Measurements from ENCODE around the gene TNNT3.
A peak's percentile ranks its signal among the peaks of the same experiment; 100 is the strongest.
"Not testable (repeated sequence)": the region's sequence is repeated elsewhere in the genome, so short reads cannot be mapped to it uniquely, and the experiment has no call there.

The TNNT3 gene

GRCh38 chr11:1878137-1879031, 41.1 kb upstream of the TNNT3 start:
- H3K36me3 Mint-ChIP-seq (ENCODE audit: low read depth): peaks cover 5% of the 10 kb centered on the region
- no peaks in the 10 kb centered on the region for H3K9me3 Mint-ChIP-seq
- H3K4me1 Mint-ChIP-seq (ENCODE audit: low read depth): peaks cover 26% of the 10 kb centered on the region
- no peak overlapping the region for H3K4me3 Mint-ChIP-seq
- peak; percentile 27 for DNase-seq
- no peak overlapping the region for H3K27ac Mint-ChIP-seq
- no peaks in the 10 kb centered on the region for H3K27me3 Mint-ChIP-seq

GRCh38 chr11:1879342-1879940, 40.1 kb upstream of the TNNT3 start:
- Mint-ChIP-seq H3K36me3 (ENCODE audit: low read depth) (peaks cover 5% of the 10 kb centered on the region), H3K27ac (no peak overlapping the region), H3K27me3 (no peaks in the 10 kb centered on the region), H3K4me3 (no peak overlapping the region), H3K4me1 (ENCODE audit: low read depth) (peaks cover 24% of the 10 kb centered on the region), H3K9me3 (no peaks in the 10 kb centered on the region)
- DNase-seq: peak; percentile 30

GRCh38 chr11:1879941-1880720, 39.4 kb upstream of the TNNT3 start:
- DNase-seq: peak; percentile 30
- H3K27ac Mint-ChIP-seq: peak overlapping the region; percentile 24
- H3K9me3 Mint-ChIP-seq: no peaks in the 10 kb centered on the region
- no peaks in the 10 kb centered on the region for H3K27me3 Mint-ChIP-seq
- H3K4me1 Mint-ChIP-seq (ENCODE audit: low read depth): peaks cover 24% of the 10 kb centered on the region
- peaks cover 5% of the 10 kb centered on the region for H3K36me3 Mint-ChIP-seq (ENCODE audit: low read depth)
- H3K4me3 Mint-ChIP-seq: no peak overlapping the region

GRCh38 chr11:1880746-1881441, 38.6 kb upstream of the TNNT3 start:
- Mint-ChIP-seq H3K36me3 (ENCODE audit: low read depth) (peaks cover 3% of the 10 kb centered on the region), H3K4me1 (ENCODE audit: low read depth) (peaks cover 20% of the 10 kb centered on the region), H3K9me3 (no peaks in the 10 kb centered on the region), H3K27ac (no peak overlapping the region), H3K27me3 (no peaks in the 10 kb centered on the region), H3K4me3 (no peak overlapping the region)
- peak; percentile 37 for DNase-seq

- Mint-ChIP-seq H3K27me3 (no peaks in the 10 kb centered on the region), H3K9me3 (no peaks in the 10 kb centered on the region), H3K4me1 (ENCODE audit: low read depth) (peaks cover 14% of the 10 kb centered on the region), H3K4me3 (no peak overlapping the region), H3K27ac (no peak overlapping the region), H3K36me3 (ENCODE audit: low read depth) (peaks cover 3% of the 10 kb centered on the region)
- no peak for DNase-seq
These were observed 37.9 kb upstream of the TNNT3 start for GRCh38 chr11:1881442-1882264.

GRCh38 chr11:1882265-1883238, 37.0 kb upstream of the TNNT3 start:
- Mint-ChIP-seq H3K9me3 (no peaks in the 10 kb centered on the region), H3K4me1 (ENCODE audit: low read depth) (peaks cover 11% of the 10 kb centered on the region), H3K4me3 (no peak overlapping the region), H3K27ac (no peak overlapping the region), H3K27me3 (no peaks in the 10 kb centered on the region), H3K36me3 (ENCODE audit: low read depth) (peaks cover 3% of the 10 kb centered on the region)
- peak; percentile 89 for DNase-seq

- no peaks in the 10 kb centered on the region for H3K27me3 Mint-ChIP-seq
These were observed 35.9 kb upstream of the TNNT3 start for GRCh38 chr11:1883346-1884302.

DNA sequence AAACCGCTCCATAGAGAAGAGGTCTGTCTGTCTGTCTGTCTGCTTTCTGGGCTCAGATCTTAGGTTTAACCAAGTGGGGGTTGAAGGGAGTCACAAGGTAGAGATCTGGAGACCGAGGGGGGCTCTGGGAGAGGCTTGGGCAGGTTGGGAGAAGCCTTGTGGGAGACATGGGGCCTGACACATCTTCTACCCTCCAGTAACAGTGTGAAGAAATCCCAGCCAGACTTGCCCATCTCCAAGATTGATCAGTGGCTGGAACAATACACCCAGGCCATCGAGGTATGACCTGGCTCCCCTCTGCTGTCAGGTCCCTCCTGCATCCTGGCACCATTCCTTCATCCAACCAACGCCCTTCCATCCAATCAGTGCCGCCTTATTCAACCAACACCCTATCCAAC, 35.2 kb upstream of the TNNT3 start:
- Mint-ChIP-seq H3K36me3 (ENCODE audit: low read depth) (peaks cover 3% of the 10 kb centered on the region), H3K4me1 (ENCODE audit: low read depth) (peaks cover 23% of the 10 kb centered on the region), H3K4me3 (no peak overlapping the region), H3K27ac (no peak overlapping the region), H3K27me3 (no peaks in the 10 kb centered on the region), H3K9me3 (no peaks in the 10 kb centered on the region)
- no peak for DNase-seq

More at GRCh38 chr11:1883346-1884302, 35.9 kb upstream of the TNNT3 start:
- DNase-seq: no peak
- Mint-ChIP-seq H3K36me3 (ENCODE audit: low read depth) (peaks cover 3% of the 10 kb centered on the region), H3K9me3 (no peaks in the 10 kb centered on the region), H3K4me3 (no peak overlapping the region), H3K4me1 (ENCODE audit: low read depth) (peaks cover 18% of the 10 kb centered on the region), H3K27ac (peak overlapping the region; percentile 49)

GRCh38 chr11:1886551-1886950, 33.0 kb upstream of the TNNT3 start:
- H3K27ac Mint-ChIP-seq; H3K9me3 Mint-ChIP-seq; H3K27me3 Mint-ChIP-seq; H3K36me3 Mint-ChIP-seq (ENCODE audit: low read depth); DNase-seq; H3K4me3 Mint-ChIP-seq: not testable (repeated sequence)
- H3K4me1 Mint-ChIP-seq (ENCODE audit: low read depth): peaks cover 31% of the 10 kb centered on the region

- no peaks in the 10 kb centered on the region for H3K27me3 Mint-ChIP-seq
- no peak overlapping the region for H3K4me3 Mint-ChIP-seq
- H3K9me3 Mint-ChIP-seq: no peaks in the 10 kb centered on the region
- peaks cover 38% of the 10 kb centered on the region for H3K4me1 Mint-ChIP-seq (ENCODE audit: low read depth)
- peak overlapping the region; percentile 87 for H3K27ac Mint-ChIP-seq
- no peak for DNase-seq
- H3K36me3 Mint-ChIP-seq (ENCODE audit: low read depth): peaks cover 8% of the 10 kb centered on the region
These were observed 31.8 kb upstream of the TNNT3 start for GRCh38 chr11:1887451-1888346.

- Mint-ChIP-seq H3K27ac (peak overlapping the region; percentile 87), H3K4me3 (peak overlapping the region; percentile 75), H3K36me3 (ENCODE audit: low read depth) (peaks cover 8% of the 10 kb centered on the region), H3K9me3 (no peaks in the 10 kb centered on the region), H3K4me1 (ENCODE audit: low read depth) (peaks cover 38% of the 10 kb centered on the region), H3K27me3 (no peaks in the 10 kb centered on the region)
- DNase-seq: peak; percentile 41
These were observed 31.2 kb upstream of the TNNT3 start for GRCh38 chr11:1888347-1888753.

Measured in activated T-cell treated with anti-CD3 and anti-CD28 coated beads, Interleukin-2, amount 50 U/mL, for 24 hours (primary cell).